Vagina (tissue), 2 donors: Measurements from ENCODE around the gene SCARB1.

Source experiments
- CTCF ChIP-seq, 3 experiments: fragments of 450-650 bp in 2 of 3; fragments of 200-600 bp in 1 of 3; sonication (generic) in 1 of 3; IDR thresholded peaks; one replicate each; pipeline ENCODE4 v1.5.1; 2017 to 2019; ENCODE audit warnings: antibody characterized with exemption in 3 of 3, mild to moderate bottlenecking in 2 of 3, moderate library complexity in 2 of 3
- POLR2A ChIP-seq, 2 donors: fragments of 450-650 bp; IDR thresholded peaks; one replicate each; pipeline ENCODE4 v1.6.1; 2017; ENCODE audit warnings: antibody characterized with exemption in 2 of 2, mild to moderate bottlenecking in 2 of 2, moderate library complexity in 2 of 2

- TF ChIP-seq POLR2A (IDR thresholded peaks at IDR 0.05) (no peak), CTCF (IDR thresholded peaks at IDR 0.05) (no peak)
Observed at GRCh38 chr12:124762791-124763593, 100.7 kb downstream of the SCARB1 start.
